Tibial nerve (tissue), 4 donors: ENCODE results near the gene OAT. TPM values are rescaled to one million over a fixed set of nuclear protein-coding genes. Genes with fewer than 3 reads are reported as not detected.

Experiments used
- DNase-seq, 2 donors: peaks; one replicate each; pipeline ENCODE4 v3.0.0-alpha.2; 2019; ENCODE audit warnings: low spot score in 2 of 2
- H3K27ac ChIP-seq, 4 donors: fragments of 200-600 bp; sonication (generic) in 3 of 4; one replicate each; pipeline ENCODE4 v1.5.1; 2017 to 2019; ENCODE audit warnings: mild to moderate bottlenecking in 1 of 4
- H3K27me3 ChIP-seq, 2 donors: fragments of 200-600 bp; sonication (generic) in 1 of 2; one replicate each; pipeline versions ENCODE4 v1.5.1 to v1.6.0; 2017 to 2019
- H3K36me3 ChIP-seq, 3 donors: fragments of 200-600 bp; sonication (generic); one replicate each; pipeline ENCODE4 v1.5.1; 2018 to 2019
- H3K4me1 ChIP-seq, 4 donors: fragments of 200-600 bp; sonication (generic) in 3 of 4; one replicate each; pipeline ENCODE4 v1.5.1; 2017 to 2019
- H3K4me3 ChIP-seq, 4 donors: fragments of 200-600 bp; sonication (generic) in 3 of 4; one replicate each; pipeline ENCODE4 v1.5.1; 2017 to 2019; ENCODE audit warnings: mild to moderate bottlenecking in 1 of 4, moderate library complexity in 1 of 4
- H3K9me3 ChIP-seq, 4 donors: fragments of 200-600 bp; sonication (generic) in 3 of 4; one replicate each; pipeline ENCODE4 v1.5.1; 2017 to 2019
- CTCF ChIP-seq, 5 experiments: fragments of 200-600 bp in 3 of 5; fragments of 450-650 bp in 2 of 5; sonication (generic) in 3 of 5; IDR thresholded peaks; one replicate each; pipeline ENCODE4 v1.5.1; 2016 to 2019; ENCODE audit warnings: antibody characterized with exemption in 5 of 5, mild to moderate bottlenecking in 3 of 5, moderate library complexity in 2 of 5
- EP300 ChIP-seq, 2 donors: sonication (generic); formaldehyde crosslinking; IDR thresholded peaks; one replicate each; pipeline ENCODE4 v1.6.1; 2017; ENCODE audit warnings: antibody characterized with exemption in 2 of 2, mild to moderate bottlenecking in 1 of 2
- POLR2A ChIP-seq, 2 donors: fragments of 450-650 bp; IDR thresholded peaks; one replicate each; pipeline ENCODE4 v1.6.1; 2017; ENCODE audit warnings: antibody characterized with exemption in 2 of 2, mild to moderate bottlenecking in 2 of 2, moderate library complexity in 2 of 2
- WGBS, 2 donors: methylation state at CpG; one replicate each; pipeline ENCODE4 v1.1.5; 2018; 5-methylcytosine and 5-hydroxymethylcytosine counted together
- total RNA-seq, 4 donors: library from RNA; depleted of rRNA; stranded (reverse); fragments of >200 nt; gene quantifications; one replicate each; pipeline ENCODE4 v1.1.0, GENCODE V29; 2016

The OAT gene
- total RNA-seq, 4 donors from 2014 or later = 43.0 to 67.9 (median 58.3) TPM

DNA sequence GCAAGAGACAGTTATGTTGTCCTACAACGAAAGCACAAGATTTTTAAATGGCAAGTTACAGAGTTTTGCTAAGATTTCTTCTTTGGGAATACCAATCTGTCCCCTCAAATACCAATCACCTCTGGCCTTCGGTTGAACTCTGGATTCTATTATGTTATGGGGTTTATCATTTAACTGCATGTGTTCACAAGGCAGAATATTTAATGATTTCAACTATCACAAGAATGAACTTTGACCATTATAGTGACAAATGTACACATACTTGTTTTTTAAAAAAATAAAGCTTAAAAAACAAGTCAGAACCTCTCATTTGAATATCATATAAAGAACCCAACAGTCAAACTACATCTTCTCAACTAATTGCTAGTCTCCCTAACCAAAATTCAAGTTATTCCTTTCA, 11.3 kb downstream of the OAT start:
- peaks cover 0 to 6% (median 0%) of the 10 kb centered on the region in 4 donors for H3K4me1 ChIP-seq
- H3K27me3 ChIP-seq = no peaks in the 10 kb centered on the region
- no peak overlapping the region for H3K27ac ChIP-seq
- no peaks in the 10 kb centered on the region for H3K9me3 ChIP-seq
- peaks cover 8 to 78% (median 19%) of the 10 kb centered on the region in 3 donors for H3K36me3 ChIP-seq
- no peak for TF ChIP-seq CTCF (IDR thresholded peaks at IDR 0.05)
- TF ChIP-seq EP300 (IDR thresholded peaks at IDR 0.05) = no peak
- no peak for TF ChIP-seq POLR2A (IDR thresholded peaks at IDR 0.05)
- no peak overlapping the region for H3K4me3 ChIP-seq
- WGBS, 2 donors = 88 to 90% methylated on average over 2 of the region's 2 CpGs
- DNase-seq = no peak

- Histone ChIP-seq H3K4me3 (no peak overlapping the region), H3K36me3 (peaks cover 8 to 98% (median 19%) of the 10 kb centered on the region in 3 donors), H3K4me1 (peaks cover 0 to 5% (median 0%) of the 10 kb centered on the region in 4 donors), H3K27me3 (no peaks in the 10 kb centered on the region), H3K27ac (no peak overlapping the region), H3K9me3 (no peaks in the 10 kb centered on the region)
- TF ChIP-seq CTCF (IDR thresholded peaks at IDR 0.05) (peak; percentile 40 to 62 (median 44)), POLR2A (IDR thresholded peaks at IDR 0.05) (no peak)
- WGBS, 2 donors = 57 to 59% methylated on average over 8 of the region's 8 CpGs
- DNase-seq = peak in 1 of 2 donors; percentile 31
Measured at GRCh38 chr10:124403548-124403947, 15.2 kb downstream of the OAT start.

- H3K36me3 ChIP-seq = peaks cover 5 to 100% (median 19%) of the 10 kb centered on the region in 3 donors
- WGBS, 2 donors = 31 to 37% methylated on average over 2 of the region's 2 CpGs
- H3K4me3 ChIP-seq = no peak overlapping the region
Measured at GRCh38 chr10:124402273-124402672, 16.4 kb downstream of the OAT start.

DNA sequence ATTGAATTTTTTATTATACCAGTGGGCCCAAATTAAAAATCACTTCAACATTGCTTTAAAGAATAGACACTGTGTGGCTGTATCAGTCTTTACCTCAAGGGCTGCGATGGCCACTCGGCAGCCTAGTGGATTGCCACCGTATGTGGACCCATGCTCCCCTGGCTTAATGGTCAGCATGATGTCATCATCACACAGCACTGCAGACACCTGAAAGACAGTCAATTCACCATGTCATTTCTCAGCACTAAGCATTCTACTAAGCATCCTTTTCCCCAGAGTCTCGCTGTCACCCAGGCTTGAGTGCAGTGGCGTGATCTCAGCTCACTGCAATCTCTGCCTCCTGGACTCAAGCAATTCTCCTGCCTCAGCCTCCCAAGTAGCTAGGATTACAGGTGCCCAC, 17.1 kb downstream of the OAT start:
- no peak for DNase-seq
- TF ChIP-seq EP300 (IDR thresholded peaks at IDR 0.05) (no peak), POLR2A (IDR thresholded peaks at IDR 0.05) (no peak), CTCF (IDR thresholded peaks at IDR 0.05) (no peak)
- Histone ChIP-seq H3K4me3 (no peak overlapping the region), H3K27ac (no peak overlapping the region), H3K9me3 (no peaks in the 10 kb centered on the region), H3K36me3 (peaks cover 5 to 100% (median 19%) of the 10 kb centered on the region in 3 donors), H3K27me3 (no peaks in the 10 kb centered on the region), H3K4me1 (peaks cover 0 to 5% (median 0%) of the 10 kb centered on the region in 4 donors)
- 94 to 96% methylated on average over 5 of the region's 5 CpGs for WGBS, 2 donors

More at GRCh38 chr10:124402273-124402672, 16.4 kb downstream of the OAT start:
- Histone ChIP-seq H3K27me3 (no peaks in the 10 kb centered on the region), H3K9me3 (no peaks in the 10 kb centered on the region), H3K27ac (no peak overlapping the region), H3K4me1 (peaks cover 0 to 5% (median 0%) of the 10 kb centered on the region in 4 donors)
- DNase-seq = no peak
- no peak for TF ChIP-seq CTCF (IDR thresholded peaks at IDR 0.05)

GRCh38 chr10:124394583-124394982, 24.1 kb downstream of the OAT start:
- Histone ChIP-seq H3K27me3 (no peaks in the 10 kb centered on the region), H3K4me1 (peaks cover 0 to 3% (median 0%) of the 10 kb centered on the region in 4 donors), H3K4me3 (no peak overlapping the region), H3K27ac (no peak overlapping the region), H3K36me3 (peaks cover 0 to 38% (median 0%) of the 10 kb centered on the region in 3 donors), H3K9me3 (no peaks in the 10 kb centered on the region)
- no peak for DNase-seq
- 55 to 90% methylated on average over 1 of the region's 1 CpG for WGBS, 2 donors
- TF ChIP-seq POLR2A (IDR thresholded peaks at IDR 0.05) = no peak
- TF ChIP-seq CTCF (IDR thresholded peaks at IDR 0.05) = no peak
- no peak for TF ChIP-seq EP300 (IDR thresholded peaks at IDR 0.05)
